ENCODE data around the gene UNC93A. TPM values are rescaled to one million over a fixed set of nuclear protein-coding genes. Genes with fewer than 3 reads are reported as not detected.

UNC93A gene
- total and polyA plus RNA-seq, 9 donors = 0.39 to 2.8 TPM; not detected in 7

- H3K27ac ChIP-seq (ENCODE audit: low read length) = no peak overlapping the region
- no peak overlapping the region for H3K4me3 ChIP-seq (ENCODE audit: low read length)
- H3K36me3 ChIP-seq (ENCODE audit: control insufficient read depth, insufficient read depth, low read length) = no peaks in the 10 kb centered on the region
- WGBS (ENCODE audit: insufficient coverage) = no CpG with 5 or more reads among the region's 7 CpGs
- H3K9me3 ChIP-seq (replicated peaks; ENCODE audit: control insufficient read depth, low read depth, low read length) = no peaks in the 10 kb centered on the region
- no peak for DNase-seq
- no peaks in the 10 kb centered on the region for H3K4me1 ChIP-seq (ENCODE audit: control insufficient read depth, insufficient read depth, low read length)
- H3K27me3 ChIP-seq (ENCODE audit: control insufficient read depth, insufficient read depth, low read length) = no peaks in the 10 kb centered on the region
These were observed 32.0 kb downstream of the UNC93A start for GRCh38 chr6:167323111-167323510.

- Histone ChIP-seq H3K4me3 (ENCODE audit: low read length) (no peak overlapping the region), H3K9me3 (replicated peaks; ENCODE audit: control insufficient read depth, low read depth, low read length) (no peaks in the 10 kb centered on the region), H3K36me3 (ENCODE audit: control insufficient read depth, insufficient read depth, low read length) (no peaks in the 10 kb centered on the region), H3K27ac (ENCODE audit: low read length) (no peak overlapping the region), H3K4me1 (ENCODE audit: control insufficient read depth, insufficient read depth, low read length) (no peaks in the 10 kb centered on the region), H3K27me3 (ENCODE audit: control insufficient read depth, insufficient read depth, low read length) (no peaks in the 10 kb centered on the region)
- WGBS (ENCODE audit: insufficient coverage) = 83% methylated on average over 8 of the region's 10 CpGs
- no peak for DNase-seq
These were observed 33.0 kb downstream of the UNC93A start for GRCh38 chr6:167324111-167324510.

- no peak overlapping the region for H3K4me3 ChIP-seq (ENCODE audit: low read length)
- H3K9me3 ChIP-seq (replicated peaks; ENCODE audit: control insufficient read depth, low read depth, low read length) = no peaks in the 10 kb centered on the region
- H3K27me3 ChIP-seq (ENCODE audit: control insufficient read depth, insufficient read depth, low read length) = peaks cover under 1% of the 10 kb centered on the region
- no peak for DNase-seq
- 94% methylated on average over 12 of the region's 13 CpGs for WGBS (ENCODE audit: insufficient coverage)
- no peak overlapping the region for H3K27ac ChIP-seq (ENCODE audit: low read length)
- no peaks in the 10 kb centered on the region for H3K36me3 ChIP-seq (ENCODE audit: control insufficient read depth, insufficient read depth, low read length)
- no peaks in the 10 kb centered on the region for H3K4me1 ChIP-seq (ENCODE audit: control insufficient read depth, insufficient read depth, low read length)
These were observed 34.7 kb downstream of the UNC93A start for GRCh38 chr6:167325766-167326165.

DNA sequence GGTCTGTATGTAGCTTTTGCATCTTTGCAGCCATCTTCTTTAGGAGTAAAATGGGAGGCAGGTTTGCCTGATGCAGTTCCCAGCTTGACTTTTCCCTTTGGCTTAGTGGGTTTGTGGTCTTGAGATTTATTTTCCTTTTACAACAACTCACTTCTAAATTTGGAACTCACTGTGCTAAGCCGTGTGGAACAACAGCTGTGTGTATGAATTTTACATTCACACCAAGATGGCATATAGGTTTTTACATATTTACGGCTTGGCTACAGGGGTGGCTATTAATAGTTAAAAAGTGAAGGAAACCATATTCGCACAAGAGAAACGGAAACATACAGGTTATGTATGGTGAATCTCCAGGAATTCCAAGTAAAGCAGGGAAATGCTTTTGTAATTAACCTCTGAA is 36.3 kb downstream of the UNC93A start:
- DNase-seq = no peak
- no peaks in the 10 kb centered on the region for H3K4me1 ChIP-seq (ENCODE audit: control insufficient read depth, insufficient read depth, low read length)
- H3K27ac ChIP-seq (ENCODE audit: low read length) = no peak overlapping the region
- peaks cover 2% of the 10 kb centered on the region for H3K27me3 ChIP-seq (ENCODE audit: control insufficient read depth, insufficient read depth, low read length)
- WGBS (ENCODE audit: insufficient coverage) = no CpG with 5 or more reads among the region's 4 CpGs
- no peak overlapping the region for H3K4me3 ChIP-seq (ENCODE audit: low read length)
- H3K9me3 ChIP-seq (replicated peaks; ENCODE audit: control insufficient read depth, low read depth, low read length) = no peaks in the 10 kb centered on the region
- H3K36me3 ChIP-seq (ENCODE audit: control insufficient read depth, insufficient read depth, low read length) = no peaks in the 10 kb centered on the region

- no peak for DNase-seq
- H3K4me3 ChIP-seq (ENCODE audit: low read length) = no peak overlapping the region
- peaks cover 2% of the 10 kb centered on the region for H3K27me3 ChIP-seq (ENCODE audit: control insufficient read depth, insufficient read depth, low read length)
- 81% methylated on average over 3 of the region's 5 CpGs for WGBS (ENCODE audit: insufficient coverage)
- H3K27ac ChIP-seq (ENCODE audit: low read length) = no peak overlapping the region
- H3K4me1 ChIP-seq (ENCODE audit: control insufficient read depth, insufficient read depth, low read length) = no peaks in the 10 kb centered on the region
- no peaks in the 10 kb centered on the region for H3K36me3 ChIP-seq (ENCODE audit: control insufficient read depth, insufficient read depth, low read length)
- no peaks in the 10 kb centered on the region for H3K9me3 ChIP-seq (replicated peaks; ENCODE audit: control insufficient read depth, low read depth, low read length)
These were observed 37.0 kb downstream of the UNC93A start for GRCh38 chr6:167328086-167328485.

- DNase-seq = no peak
- WGBS (ENCODE audit: insufficient coverage) = 67% methylated on average over 1 of the region's 8 CpGs
- Histone ChIP-seq H3K4me3 (ENCODE audit: low read length) (no peak overlapping the region), H3K9me3 (replicated peaks; ENCODE audit: control insufficient read depth, low read depth, low read length) (no peaks in the 10 kb centered on the region), H3K27ac (ENCODE audit: low read length) (no peak overlapping the region), H3K36me3 (ENCODE audit: control insufficient read depth, insufficient read depth, low read length) (no peaks in the 10 kb centered on the region), H3K4me1 (ENCODE audit: control insufficient read depth, insufficient read depth, low read length) (no peaks in the 10 kb centered on the region), H3K27me3 (ENCODE audit: control insufficient read depth, insufficient read depth, low read length) (peaks cover 2% of the 10 kb centered on the region)
These were observed 37.9 kb downstream of the UNC93A start for GRCh38 chr6:167329014-167329413.

DNA sequence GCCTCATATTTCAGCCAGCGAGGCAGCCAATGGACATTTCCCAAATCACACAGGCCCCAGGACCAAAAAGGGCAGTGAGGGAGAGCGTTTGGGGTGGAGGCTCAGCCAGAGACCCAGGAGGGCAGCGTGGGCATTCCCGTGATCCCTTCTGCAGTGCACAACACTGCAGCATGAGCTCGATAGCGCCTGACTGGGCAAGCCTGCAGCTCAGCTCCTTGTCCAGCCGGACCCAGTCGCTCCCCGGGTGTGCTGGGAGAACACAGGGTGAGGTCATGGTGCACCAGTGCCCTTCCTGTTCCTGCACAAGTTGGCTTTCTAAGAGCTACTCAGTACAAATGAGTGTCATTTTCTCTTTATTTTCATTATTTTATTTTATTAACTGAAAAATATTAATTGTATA is 39.6 kb downstream of the UNC93A start:
- 89% methylated on average over 8 of the region's 9 CpGs for WGBS (ENCODE audit: insufficient coverage)
- no peak overlapping the region for H3K27ac ChIP-seq (ENCODE audit: low read length)
- peaks cover 2% of the 10 kb centered on the region for H3K27me3 ChIP-seq (ENCODE audit: control insufficient read depth, insufficient read depth, low read length)
- H3K9me3 ChIP-seq (replicated peaks; ENCODE audit: control insufficient read depth, low read depth, low read length) = no peaks in the 10 kb centered on the region
- no peaks in the 10 kb centered on the region for H3K4me1 ChIP-seq (ENCODE audit: control insufficient read depth, insufficient read depth, low read length)
- no peak overlapping the region for H3K4me3 ChIP-seq (ENCODE audit: low read length)
- no peak for DNase-seq
- no peaks in the 10 kb centered on the region for H3K36me3 ChIP-seq (ENCODE audit: control insufficient read depth, insufficient read depth, low read length)

- no peak overlapping the region for H3K27ac ChIP-seq (ENCODE audit: low read length)
These were observed 40.5 kb downstream of the UNC93A start for GRCh38 chr6:167331565-167331964.

GRCh38 chr6:167336844-167337630 is 45.9 kb downstream of the UNC93A start:
- Histone ChIP-seq H3K9me3 (replicated peaks; ENCODE audit: control insufficient read depth, low read depth, low read length) (no peaks in the 10 kb centered on the region), H3K27ac (ENCODE audit: low read length) (no peak overlapping the region), H3K4me1 (ENCODE audit: control insufficient read depth, insufficient read depth, low read length) (no peaks in the 10 kb centered on the region), H3K36me3 (ENCODE audit: control insufficient read depth, insufficient read depth, low read length) (no peaks in the 10 kb centered on the region), H3K4me3 (ENCODE audit: low read length) (no peak overlapping the region), H3K27me3 (ENCODE audit: control insufficient read depth, insufficient read depth, low read length) (peaks cover 8% of the 10 kb centered on the region)
- DNase-seq = no peak
- 83% methylated on average over 14 of the region's 19 CpGs for WGBS (ENCODE audit: insufficient coverage)

More at GRCh38 chr6:167331565-167331964, 40.5 kb downstream of the UNC93A start:
- Histone ChIP-seq H3K9me3 (replicated peaks; ENCODE audit: control insufficient read depth, low read depth, low read length) (no peaks in the 10 kb centered on the region), H3K27me3 (ENCODE audit: control insufficient read depth, insufficient read depth, low read length) (peaks cover 2% of the 10 kb centered on the region), H3K4me3 (ENCODE audit: low read length) (no peak overlapping the region), H3K36me3 (ENCODE audit: control insufficient read depth, insufficient read depth, low read length) (no peaks in the 10 kb centered on the region), H3K4me1 (ENCODE audit: control insufficient read depth, insufficient read depth, low read length) (no peaks in the 10 kb centered on the region)
- 74% methylated on average over 7 of the region's 11 CpGs for WGBS (ENCODE audit: insufficient coverage)
- no peak for DNase-seq

DNA sequence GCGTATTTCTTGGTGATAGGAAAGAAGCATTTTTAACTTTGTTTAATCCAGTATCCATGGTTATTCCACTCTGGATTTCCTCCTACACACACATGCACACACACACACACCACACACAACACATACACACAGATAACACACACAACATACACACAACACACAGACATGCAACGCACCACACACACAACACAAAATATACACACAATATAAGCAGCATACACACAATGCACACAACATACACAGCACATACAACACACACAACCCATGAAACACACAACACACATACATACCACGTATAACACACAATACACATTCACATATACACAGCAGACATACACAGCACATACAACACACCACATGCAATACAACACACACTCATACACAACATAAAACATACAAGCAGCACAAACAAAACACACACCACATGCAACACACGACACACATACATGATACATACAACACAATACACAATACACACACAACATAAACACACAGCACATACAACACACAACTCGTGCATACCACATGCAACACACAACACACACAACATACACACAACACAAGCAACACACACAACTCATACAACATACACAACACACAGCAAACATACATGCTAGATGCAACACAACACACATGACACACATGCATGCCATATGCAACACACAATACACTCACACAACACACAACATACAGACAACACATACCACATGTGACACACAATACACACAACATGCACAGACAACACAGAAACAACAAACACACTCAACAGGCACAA is 46.7 kb downstream of the UNC93A start:
- Histone ChIP-seq H3K9me3 (replicated peaks; ENCODE audit: control insufficient read depth, low read depth, low read length) (no peaks in the 10 kb centered on the region), H3K27ac (ENCODE audit: low read length) (no peak overlapping the region), H3K27me3 (ENCODE audit: control insufficient read depth, insufficient read depth, low read length) (peaks cover 10% of the 10 kb centered on the region), H3K4me3 (ENCODE audit: low read length) (no peak overlapping the region), H3K36me3 (ENCODE audit: control insufficient read depth, insufficient read depth, low read length) (no peaks in the 10 kb centered on the region), H3K4me1 (ENCODE audit: control insufficient read depth, insufficient read depth, low read length) (no peaks in the 10 kb centered on the region)
- WGBS (ENCODE audit: insufficient coverage) = 88% methylated on average over 4 of the region's 5 CpGs
- DNase-seq = no peak

All from muscle of leg (tissue), 11 donors.